ENCODE results near the gene PDZK1.
"Not testable (repeated sequence)": the region's sequence is repeated elsewhere in the genome, so short reads cannot be mapped to it uniquely, and the experiment has no call there.

The PDZK1 gene

GRCh38 chr1:145736191-145736590 is 29.0 kb upstream of the PDZK1 start:
- H3K36me3 Mint-ChIP-seq (ENCODE audit: low read depth), result no peaks in the 10 kb centered on the region
- DNase-seq, result no peak
- TF ChIP-seq, protein P1, sequence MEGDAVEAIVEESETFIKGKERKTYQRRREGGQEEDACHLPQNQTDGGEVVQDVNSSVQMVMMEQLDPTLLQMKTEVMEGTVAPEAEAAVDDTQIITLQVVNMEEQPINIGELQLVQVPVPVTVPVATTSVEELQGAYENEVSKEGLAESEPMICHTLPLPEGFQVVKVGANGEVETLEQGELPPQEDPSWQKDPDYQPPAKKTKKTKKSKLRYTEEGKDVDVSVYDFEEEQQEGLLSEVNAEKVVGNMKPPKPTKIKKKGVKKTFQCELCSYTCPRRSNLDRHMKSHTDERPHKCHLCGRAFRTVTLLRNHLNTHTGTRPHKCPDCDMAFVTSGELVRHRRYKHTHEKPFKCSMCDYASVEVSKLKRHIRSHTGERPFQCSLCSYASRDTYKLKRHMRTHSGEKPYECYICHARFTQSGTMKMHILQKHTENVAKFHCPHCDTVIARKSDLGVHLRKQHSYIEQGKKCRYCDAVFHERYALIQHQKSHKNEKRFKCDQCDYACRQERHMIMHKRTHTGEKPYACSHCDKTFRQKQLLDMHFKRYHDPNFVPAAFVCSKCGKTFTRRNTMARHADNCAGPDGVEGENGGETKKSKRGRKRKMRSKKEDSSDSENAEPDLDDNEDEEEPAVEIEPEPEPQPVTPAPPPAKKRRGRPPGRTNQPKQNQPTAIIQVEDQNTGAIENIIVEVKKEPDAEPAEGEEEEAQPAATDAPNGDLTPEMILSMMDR (IDR thresholded peaks at IDR 0.05), result no peak
- H3K27me3 Mint-ChIP-seq (ENCODE audit: low read depth, poor library complexity), result no peaks in the 10 kb centered on the region
- H3K27ac Mint-ChIP-seq, result no peak overlapping the region
- no peaks in the 10 kb centered on the region for H3K9me3 Mint-ChIP-seq
- H3K4me1 Mint-ChIP-seq, result no peaks in the 10 kb centered on the region
- no peak overlapping the region for H3K4me3 Mint-ChIP-seq

- Mint-ChIP-seq H3K36me3 (ENCODE audit: low read depth) (no peaks in the 10 kb centered on the region), H3K4me3 (no peak overlapping the region)
Observed at GRCh38 chr1:145730900-145731299, 23.7 kb upstream of the PDZK1 start.

GRCh38 chr1:145730467-145730866 is 23.3 kb upstream of the PDZK1 start:
- no peaks in the 10 kb centered on the region for H3K36me3 Mint-ChIP-seq (ENCODE audit: low read depth)
- H3K4me3 Mint-ChIP-seq, result no peak overlapping the region
- DNase-seq, result no peak
- H3K4me1 Mint-ChIP-seq, result peaks cover 5% of the 10 kb centered on the region
- no peak overlapping the region for H3K27ac Mint-ChIP-seq
- TF ChIP-seq, protein P1 (IDR thresholded peaks at IDR 0.05), result no peak
- no peaks in the 10 kb centered on the region for H3K9me3 Mint-ChIP-seq
- H3K27me3 Mint-ChIP-seq (ENCODE audit: low read depth, poor library complexity), result no peaks in the 10 kb centered on the region

More at GRCh38 chr1:145730900-145731299, 23.7 kb upstream of the PDZK1 start:
- no peak overlapping the region for H3K27ac Mint-ChIP-seq
- TF ChIP-seq, protein P1 (IDR thresholded peaks at IDR 0.05), result no peak
- no peak for DNase-seq
- H3K27me3 Mint-ChIP-seq (ENCODE audit: low read depth, poor library complexity), result no peaks in the 10 kb centered on the region
- H3K4me1 Mint-ChIP-seq, result peaks cover 5% of the 10 kb centered on the region
- H3K9me3 Mint-ChIP-seq, result no peaks in the 10 kb centered on the region

- H3K36me3 Mint-ChIP-seq (ENCODE audit: low read depth), result no peaks in the 10 kb centered on the region
Observed at GRCh38 chr1:145729666-145730436, 22.7 kb upstream of the PDZK1 start.

DNA sequence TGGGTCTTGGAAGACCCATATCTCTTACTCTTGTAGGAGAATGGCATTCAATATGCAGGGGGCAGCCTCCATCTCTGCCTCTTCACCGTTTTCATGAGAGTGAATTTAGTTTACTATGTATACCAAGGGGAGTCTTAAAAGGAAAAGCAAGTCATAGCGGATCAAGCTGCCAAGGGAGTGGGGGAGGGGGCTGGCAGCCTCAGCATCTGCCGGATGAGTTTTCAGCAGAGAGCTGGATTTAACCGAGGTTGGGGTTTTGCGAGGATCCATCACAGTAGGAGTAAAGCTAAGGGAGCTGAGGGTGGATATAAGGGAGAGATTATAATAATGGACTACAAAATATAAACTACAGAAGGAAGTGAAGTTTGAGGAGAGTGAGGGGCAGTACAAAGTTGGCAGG is 22.0 kb upstream of the PDZK1 start:
- no peak overlapping the region for H3K4me3 Mint-ChIP-seq
- H3K9me3 Mint-ChIP-seq, result no peaks in the 10 kb centered on the region
- peaks cover 5% of the 10 kb centered on the region for H3K4me1 Mint-ChIP-seq
- H3K36me3 Mint-ChIP-seq (ENCODE audit: low read depth), result no peaks in the 10 kb centered on the region
- TF ChIP-seq, protein P1 (IDR thresholded peaks at IDR 0.05), result no peak
- no peak overlapping the region for H3K27ac Mint-ChIP-seq
- H3K27me3 Mint-ChIP-seq (ENCODE audit: low read depth, poor library complexity), result no peaks in the 10 kb centered on the region
- DNase-seq, result no peak

More at GRCh38 chr1:145729666-145730436, 22.7 kb upstream of the PDZK1 start:
- no peaks in the 10 kb centered on the region for H3K9me3 Mint-ChIP-seq
- no peak overlapping the region for H3K4me3 Mint-ChIP-seq
- H3K27me3 Mint-ChIP-seq (ENCODE audit: low read depth, poor library complexity), result no peaks in the 10 kb centered on the region
- no peak overlapping the region for H3K27ac Mint-ChIP-seq
- no peak for DNase-seq
- peaks cover 5% of the 10 kb centered on the region for H3K4me1 Mint-ChIP-seq
- TF ChIP-seq, protein P1 (IDR thresholded peaks at IDR 0.05), result no peak

GRCh38 chr1:145726193-145726592 is 19.0 kb upstream of the PDZK1 start:
- not testable (repeated sequence) for DNase-seq; H3K27ac Mint-ChIP-seq; H3K36me3 Mint-ChIP-seq (ENCODE audit: low read depth)

More at GRCh38 chr1:145726193-145726592, 19.0 kb upstream of the PDZK1 start:
- not testable (repeated sequence) for H3K27me3 Mint-ChIP-seq (ENCODE audit: low read depth, poor library complexity); H3K4me3 Mint-ChIP-seq; H3K9me3 Mint-ChIP-seq
- H3K4me1 Mint-ChIP-seq, result peaks cover 11% of the 10 kb centered on the region

Data from nephron progenitor cell (in vitro differentiated cells).